CD4-positive, alpha-beta T cell (primary cell): Measurements from ENCODE around the gene SLC37A1. TPM values are rescaled to one million over a fixed set of nuclear protein-coding genes. Genes with fewer than 3 reads are reported as not detected.

Source experiments
- ATAC-seq: fragments of 200-7000 bp; cut with Tn5 transposase; one replicate; pipeline ENCODE4 v1.10.0; 2022; ENCODE audit warnings: mild to moderate bottlenecking; ENCODE audit not compliant: poor library complexity
- CTCF ChIA-PET: fragments of 350-600 bp; sonication (Branson Sonifier 250); formaldehyde crosslinking; loops from one replicate; lab custom pipeline; 2021; ENCODE audit warnings: antibody characterized with exemption, inconsistent platforms; lab: Charles Lee
- POLR2A ChIA-PET: fragments of 350-600 bp; sonication (Branson Sonifier 250); formaldehyde crosslinking; loops from one replicate; lab custom pipeline; 2021; ENCODE audit warnings: antibody characterized with exemption, inconsistent platforms; lab: Charles Lee
- DNase-seq, 14 experiments: peaks; one replicate each; pipeline ENCODE4 v3.0.0-alpha.2; 2013 to 2020; ENCODE audit warnings: mixed read lengths in 2 of 14
- H3K27ac ChIP-seq, 2 donors: one replicate each; pipeline versions ENCODE4 v1.5.1 to v1.7.0; 2013; ENCODE audit warnings: low read length in 2 of 2, low read depth in 1 of 2, mild to moderate bottlenecking in 1 of 2
- H3K27me3 ChIP-seq, 2 experiments: 1 replicate in 1 of 2; 2 replicates in 1 of 2; pipeline versions ENCODE4 v1.6.1 to v1.7.0; 2013; ENCODE audit warnings: low read length in 2 of 2, control low read depth in 1 of 2, mild to moderate bottlenecking in 1 of 2, moderate library complexity in 1 of 2; ENCODE audit not compliant: insufficient read depth in 2 of 2, control insufficient read depth in 1 of 2
- H3K36me3 ChIP-seq: one replicate; pipeline ENCODE4 v1.6.1; 2013; ENCODE audit warnings: low read length, control low read depth; ENCODE audit not compliant: insufficient read depth
- H3K4me1 ChIP-seq: one replicate; pipeline ENCODE4 v1.6.1; 2013; ENCODE audit warnings: low read length, control low read depth; ENCODE audit not compliant: insufficient read depth
- H3K4me3 ChIP-seq: one replicate; pipeline ENCODE4 v1.5.1; 2013; ENCODE audit warnings: mild to moderate bottlenecking, low read length, moderate library complexity
- H3K9me3 ChIP-seq, 2 experiments: 1 replicate in 1 of 2; 2 replicates in 1 of 2; pipeline versions ENCODE4 v1.6.1 to v1.7.0; 2013; ENCODE audit warnings: low read length in 2 of 2, mild to moderate bottlenecking in 2 of 2, control low read depth in 1 of 2, moderate library complexity in 1 of 2; ENCODE audit not compliant: control insufficient read depth in 1 of 2, insufficient read depth in 1 of 2
- H3K27ac Mint-ChIP-seq: one replicate; pipeline ENCODE4 v1.8.0; 2020; ENCODE audit warnings: mixed read lengths
- H3K27me3 Mint-ChIP-seq: one replicate; pipeline ENCODE4 v1.8.0; 2021; ENCODE audit warnings: mixed read lengths
- H3K36me3 Mint-ChIP-seq: one replicate; pipeline ENCODE4 v1.8.0; 2021; ENCODE audit warnings: low read depth, mixed read lengths
- H3K4me1 Mint-ChIP-seq: one replicate; pipeline ENCODE4 v1.8.0; 2021; ENCODE audit warnings: low read depth, mixed read lengths
- H3K4me3 Mint-ChIP-seq: one replicate; pipeline ENCODE4 v1.8.0; 2020; ENCODE audit warnings: mild to moderate bottlenecking, mixed read lengths
- H3K9me3 Mint-ChIP-seq: one replicate; pipeline ENCODE4 v1.8.0; 2020; ENCODE audit warnings: mixed read lengths
- CTCF ChIP-seq: fragments of 200-600 bp; IDR thresholded peaks from one replicate; pipeline ENCODE4 v1.8.0; 2022; ENCODE audit warnings: antibody characterized with exemption, mild to moderate bottlenecking
- intact Hi-C, 2 experiments: fragments of 100-400 bp; cut with DNase I in 1 of 2; cut with micrococcal nuclease in 1 of 2; formaldehyde crosslinking; loops; one replicate each; pipeline versions ENCODE4 v1.15.1 to v1.9.0; 2023 to 2025; cut with DNase I, micrococcal nuclease
- total RNA-seq, 174 experiments: library from RNA in 2 of 174; stranded (reverse) in 2 of 174; gene quantifications; one replicate each; pipeline ENCODE4 v1.2.3 and lab custom pipeline; 2021 to 2026

SLC37A1 gene
- total RNA-seq, 2 experiments from 2014 or later: 16.4 to 16.7 TPM

GRCh38 chr21:42570841-42571387, 57.3 kb downstream of the SLC37A1 start:
- Histone ChIP-seq H3K9me3 (peaks cover 0 to 1% of the 10 kb centered on the region in 2 experiments), H3K27ac (no peak overlapping the region), H3K4me3 (no peak overlapping the region), H3K27me3 (no peaks in the 10 kb centered on the region), H3K36me3 (peaks cover 42% of the 10 kb centered on the region), H3K4me1 (no peaks in the 10 kb centered on the region)
- Mint-ChIP-seq H3K36me3 (peaks cover 57% of the 10 kb centered on the region), H3K9me3 (no peaks in the 10 kb centered on the region), H3K4me3 (no peak overlapping the region), H3K4me1 (no peaks in the 10 kb centered on the region), H3K27ac (no peak overlapping the region), H3K27me3 (no peaks in the 10 kb centered on the region)
- CTCF ChIA-PET: no interaction called here
- no peak for TF ChIP-seq CTCF
- DNase-seq (peak in 1 of 14 experiments; percentile 21), ATAC-seq (no peak)
- intact Hi-C loops: no loop called here
- POLR2A ChIA-PET: no interaction called here

GRCh38 chr21:42571391-42572150, 57.9 kb downstream of the SLC37A1 start:
- Mint-ChIP-seq H3K9me3 (no peaks in the 10 kb centered on the region), H3K27me3 (no peaks in the 10 kb centered on the region), H3K4me1 (no peaks in the 10 kb centered on the region), H3K36me3 (peaks cover 62% of the 10 kb centered on the region), H3K27ac (no peak overlapping the region), H3K4me3 (no peak overlapping the region)
- intact Hi-C loops: no loop called here
- CTCF ChIA-PET: no interaction called here
- Histone ChIP-seq H3K4me3 (no peak overlapping the region), H3K27ac (no peak overlapping the region), H3K36me3 (peaks cover 42% of the 10 kb centered on the region), H3K9me3 (peaks cover 0 to 8% of the 10 kb centered on the region in 2 experiments), H3K27me3 (no peaks in the 10 kb centered on the region), H3K4me1 (no peaks in the 10 kb centered on the region)
- no peak for TF ChIP-seq CTCF
- peak in 1 of 14 experiments; percentile 8 for DNase-seq
- POLR2A ChIA-PET: no interaction called here
- no peak for ATAC-seq

GRCh38 chr21:42572906-42573495, 59.3 kb downstream of the SLC37A1 start:
- Mint-ChIP-seq H3K36me3 (peaks cover 66% of the 10 kb centered on the region), H3K27ac (no peak overlapping the region), H3K27me3 (no peaks in the 10 kb centered on the region), H3K9me3 (no peaks in the 10 kb centered on the region), H3K4me3 (no peak overlapping the region), H3K4me1 (no peaks in the 10 kb centered on the region)
- TF ChIP-seq CTCF: no peak
- Histone ChIP-seq H3K27me3 (no peaks in the 10 kb centered on the region), H3K27ac (no peak overlapping the region), H3K36me3 (peaks cover 33% of the 10 kb centered on the region), H3K4me1 (no peaks in the 10 kb centered on the region), H3K9me3 (peaks cover 0 to 12% of the 10 kb centered on the region in 2 experiments), H3K4me3 (no peak overlapping the region)
- ChIA-PET CTCF (no interaction called here), POLR2A (no interaction called here)
- ATAC-seq (no peak), DNase-seq (no peak)
- intact Hi-C loops: no loop called here
